HEK293 (cell line): ENCODE results near the gene ME2.
"Not testable (repeated sequence)": the region's sequence is repeated elsewhere in the genome, so short reads cannot be mapped to it uniquely, and the experiment has no call there.

Source experiments
- CTCF ChIA-PET: fragments of 350-600 bp; formaldehyde crosslinking; extraction: SDS; loops from one replicate; lab custom pipeline; 2021; ENCODE audit warnings: antibody characterized with exemption; lab: Yijun Ruan, JAX
- POLR2A ChIA-PET: fragments of 300-600 bp; formaldehyde crosslinking; extraction: SDS; loops from one replicate; lab custom pipeline; 2020; ENCODE audit warnings: antibody characterized with exemption, inconsistent platforms; lab: Yijun Ruan, JAX
- H3K27ac ChIP-seq: fragments of 200-500 bp; sonication (Bioruptor generic); 2 replicates; pipeline ENCODE4 v1.5.1; 2014; ENCODE audit warnings: low read depth, low read length, control low read depth, inconsistent platforms; ENCODE audit errors: extremely low read depth
- H3K36me3 ChIP-seq, 2 experiments: fragments of 200-500 bp in 1 of 2; sonication (Bioruptor generic) in 1 of 2; 1 replicate in 1 of 2; 2 replicates in 1 of 2; pipeline ENCODE4 v1.5.1; 2014 to 2017; ENCODE audit warnings: inconsistent platforms in 2 of 2, low read length in 2 of 2; ENCODE audit not compliant: control insufficient read depth in 2 of 2, insufficient read depth in 1 of 2
- H3K4me1 ChIP-seq: fragments of 200-500 bp; sonication (Bioruptor generic); 2 replicates; pipeline ENCODE4 v1.5.1; 2014; ENCODE audit warnings: mild to moderate bottlenecking, low read length, inconsistent platforms; ENCODE audit not compliant: control insufficient read depth, insufficient read depth
- H3K4me3 ChIP-seq: 2 replicates; pipeline ENCODE4 v1.5.1; 2011; ENCODE audit warnings: low read depth, mild to moderate bottlenecking, control low read depth, low read length, moderate library complexity
- H3K9me3 ChIP-seq: fragments of 200-500 bp; sonication (Bioruptor generic); 2 replicates; pipeline ENCODE4 v1.5.1; 2014; ENCODE audit warnings: low read depth, low read length, inconsistent platforms; ENCODE audit not compliant: control insufficient read depth, insufficient read depth
- BCL11A ChIP-seq: fragments of 450-650 bp; formaldehyde crosslinking; IDR thresholded peaks from 2 replicates; pipeline ENCODE4 v1.5.1; 2016; ENCODE audit warnings: low read depth, missing biosample characterization, missing genetic modification characterization
- KLF1 ChIP-seq: fragments of 450-650 bp; formaldehyde crosslinking; IDR thresholded peaks from 2 replicates; pipeline ENCODE4 v1.5.1; 2016; ENCODE audit warnings: missing biosample characterization, missing genetic modification characterization
- KLF7 ChIP-seq: fragments of 450-650 bp; formaldehyde crosslinking; IDR thresholded peaks from 2 replicates; pipeline ENCODE4 v1.5.1; 2016; ENCODE audit warnings: missing biosample characterization, missing genetic modification characterization, borderline replicate concordance
- PBX3 ChIP-seq: sonication (generic); formaldehyde crosslinking; IDR thresholded peaks from 2 replicates; pipeline ENCODE4 v1.8.1; 2022; ENCODE audit warnings: mild to moderate bottlenecking, moderate library complexity, missing genetic modification reagents
- SP2 ChIP-seq: fragments of 450-650 bp; formaldehyde crosslinking; IDR thresholded peaks from 2 replicates; pipeline ENCODE4 v1.5.1; 2016; ENCODE audit warnings: missing biosample characterization, missing genetic modification characterization
- ZBTB7A ChIP-seq: fragments of 450-650 bp; formaldehyde crosslinking; IDR thresholded peaks from 2 replicates; pipeline ENCODE4 v1.5.1; 2016; ENCODE audit warnings: low read depth, missing biosample characterization, missing genetic modification characterization
- ZFP41 ChIP-seq: fragments of 450-650 bp; formaldehyde crosslinking; IDR thresholded peaks from 2 replicates; pipeline ENCODE4 v1.5.1; 2016; ENCODE audit warnings: missing biosample characterization, missing genetic modification characterization, borderline replicate concordance
- ZNF114 ChIP-seq: fragments of 450-650 bp; formaldehyde crosslinking; IDR thresholded peaks from 2 replicates; pipeline ENCODE4 v1.5.0; 2017; ENCODE audit warnings: missing biosample characterization, missing genetic modification characterization
- ZNF146 ChIP-seq: fragments of 450-650 bp; formaldehyde crosslinking; IDR thresholded peaks from 2 replicates; pipeline ENCODE4 v1.5.1; 2016; ENCODE audit warnings: missing biosample characterization, missing genetic modification characterization
- ZNF155 ChIP-seq: fragments of 450-650 bp; formaldehyde crosslinking; IDR thresholded peaks from 2 replicates; pipeline ENCODE4 v1.5.1; 2016; ENCODE audit warnings: missing biosample characterization, missing genetic modification characterization
- ZNF24 ChIP-seq: fragments of 450-650 bp; formaldehyde crosslinking; IDR thresholded peaks from 2 replicates; pipeline ENCODE4 v1.5.1; 2016; ENCODE audit warnings: missing biosample characterization, missing genetic modification characterization
- ZNF266 ChIP-seq: fragments of 450-650 bp; formaldehyde crosslinking; IDR thresholded peaks from 2 replicates; pipeline ENCODE4 v1.5.1; 2016; ENCODE audit warnings: missing biosample characterization, missing genetic modification characterization, low read depth
- ZNF426 ChIP-seq: fragments of 450-650 bp; formaldehyde crosslinking; IDR thresholded peaks from 2 replicates; pipeline ENCODE4 v1.5.1; 2017; ENCODE audit warnings: missing biosample characterization, missing genetic modification characterization, mild to moderate bottlenecking, inconsistent platforms, moderate library complexity
- ZNF501 ChIP-seq: fragments of 450-650 bp; formaldehyde crosslinking; IDR thresholded peaks from 2 replicates; pipeline ENCODE4 v1.5.1; 2016; ENCODE audit warnings: missing biosample characterization, missing genetic modification characterization
- ZNF514 ChIP-seq: fragments of 450-650 bp; formaldehyde crosslinking; IDR thresholded peaks from 2 replicates; pipeline ENCODE4 v1.5.1; 2016; ENCODE audit warnings: missing biosample characterization, missing genetic modification characterization
- ZNF548 ChIP-seq: fragments of 450-650 bp; formaldehyde crosslinking; IDR thresholded peaks from 2 replicates; pipeline ENCODE4 v1.5.1; 2016; ENCODE audit warnings: missing biosample characterization, missing genetic modification characterization
- ZNF692 ChIP-seq: fragments of 450-650 bp; formaldehyde crosslinking; IDR thresholded peaks from 2 replicates; pipeline ENCODE4 v1.5.1; 2016; ENCODE audit warnings: missing biosample characterization, missing genetic modification characterization
- ZNF777 ChIP-seq: fragments of 450-650 bp; formaldehyde crosslinking; IDR thresholded peaks from 2 replicates; pipeline ENCODE4 v1.5.1; 2017; ENCODE audit warnings: missing biosample characterization, missing genetic modification characterization, borderline replicate concordance
- ZSCAN16 ChIP-seq: fragments of 450-650 bp; formaldehyde crosslinking; IDR thresholded peaks from 2 replicates; pipeline ENCODE4 v1.5.1; 2016; ENCODE audit warnings: missing biosample characterization, missing genetic modification characterization

The ME2 gene

GRCh38 chr18:50829644-50830043 is 49.3 kb upstream of the ME2 start:
- H3K9me3 ChIP-seq, result no peaks in the 10 kb centered on the region
- TF ChIP-seq BCL11A (tag by site-specific recombination) (no peak), SP2 (tag by site-specific recombination) (no peak), ZSCAN16 (tag by site-specific recombination) (no peak), ZBTB7A (tag by site-specific recombination) (no peak)
- H3K4me1 ChIP-seq, result 0 out of 2 replicates have a peak, but pooled peaks cover 3% of the 10 kb centered on the region
- ChIA-PET CTCF (interaction anchor here (1.6 kb wide), 1 partner anchor 10 kb away, joined by 6 read pairs; the partner anchor contains the start of gene MRO), POLR2A (no interaction called here)
- H3K36me3 ChIP-seq, result no peaks in the 10 kb centered on the region
- H3K4me3 ChIP-seq, result no peak overlapping the region
- no peak overlapping the region for H3K27ac ChIP-seq

GRCh38 chr18:50830544-50830943 is 48.4 kb upstream of the ME2 start:
- no peaks in the 10 kb centered on the region for H3K4me1 ChIP-seq
- H3K9me3 ChIP-seq, result no peaks in the 10 kb centered on the region
- H3K36me3 ChIP-seq, result no peaks in the 10 kb centered on the region
- no peak overlapping the region for H3K4me3 ChIP-seq
- no peak for TF ChIP-seq ZNF548 (tag by site-specific recombination)
- no peak for TF ChIP-seq ZNF155 (tag by site-specific recombination)
- no peak for TF ChIP-seq KLF1 (tag by site-specific recombination)
- TF ChIP-seq ZNF426 (tag by site-specific recombination), result no peak
- no peak for TF ChIP-seq ZFP41 (tag by site-specific recombination)
- TF ChIP-seq ZNF146 (tag by site-specific recombination), result no peak
- no peak for TF ChIP-seq ZNF514
- TF ChIP-seq ZNF24 (tag by site-specific recombination), result no peak
- no peak for TF ChIP-seq KLF7 (tag by site-specific recombination)
- TF ChIP-seq ZNF692 (tag by site-specific recombination), result no peak
- CTCF ChIA-PET, result interaction anchor here (0.6 to 1.6 kb wide), 2 partner anchors 10 to 17 kb away, joined by 4 to 6 read pairs; partner anchors contain the start of gene MRO
- POLR2A ChIA-PET, result no interaction called here
- no peak overlapping the region for H3K27ac ChIP-seq

GRCh38 chr18:50832754-50833153 is 46.2 kb upstream of the ME2 start:
- no peak for TF ChIP-seq ZNF777 (tag by site-specific recombination)
- no peak for TF ChIP-seq ZFP41 (tag by site-specific recombination)
- no peak for TF ChIP-seq ZNF548 (tag by site-specific recombination)
- TF ChIP-seq ZNF501 (tag by site-specific recombination), result no peak
- no peak for TF ChIP-seq ZNF114 (tag by site-specific recombination)
- no peak for TF ChIP-seq ZNF266
- TF ChIP-seq PBX3 (CRISPR knock-in tag), result no peak
- no peaks in the 10 kb centered on the region for H3K4me1 ChIP-seq

GRCh38 chr18:50833496-50833895 is 45.4 kb upstream of the ME2 start:
- ChIA-PET CTCF (interaction anchor here (0.8 to 1.7 kb wide), 3 partner anchors 13 to 47 kb away, joined by 3 to 15 read pairs (median 3); no protein-coding TSS in a partner anchor), POLR2A (interaction anchor here (1.7 kb wide), 1 partner anchor 45 kb away, joined by 3 read pairs; the partner anchor contains the start of gene ME2)
- H3K4me3 ChIP-seq, H3K9me3 ChIP-seq, H3K36me3 ChIP-seq, H3K27ac ChIP-seq, H3K4me1 ChIP-seq: not testable (repeated sequence)

More at GRCh38 chr18:50832754-50833153, 46.2 kb upstream of the ME2 start:
- ChIA-PET POLR2A (interaction anchor here (0.6 to 1.1 kb wide), 2 partner anchors 21 to 46 kb away, joined by 3 to 5 read pairs; partner anchors contain the start of gene ME2), CTCF (interaction anchor here (0.6 to 0.7 kb wide), 2 partner anchors 41 to 42 kb away, joined by 3 read pairs; no protein-coding TSS in a partner anchor)
- Histone ChIP-seq H3K36me3 (no peaks in the 10 kb centered on the region), H3K9me3 (no peaks in the 10 kb centered on the region), H3K4me3 (no peak overlapping the region), H3K27ac (no peak overlapping the region)
